ENCODE data around the gene ASTN2. TPM values are rescaled to one million over a fixed set of nuclear protein-coding genes. Genes with fewer than 3 reads are reported as not detected.

The ASTN2 gene
- total and polyA plus RNA-seq, 12 donors = 1.9 to 11.1 (median 4.0) TPM

- ATAC-seq = no peak
- no peak for TF ChIP-seq CTCF (IDR thresholded peaks at IDR 0.05)
- DNase-seq = no peak
- H3K9me3 ChIP-seq = peaks cover 0 to 6% (median 0%) of the 10 kb centered on the region in 11 donors
- H3K36me3 ChIP-seq = no peaks in the 10 kb centered on the region
- H3K4me3 ChIP-seq = no peak overlapping the region
- intact Hi-C loops (cut with DNase I) = loop anchor here in 1 of 10 donors (10.0 kb wide), 1 partner anchor 63 kb away; no protein-coding TSS in a partner anchor
- peaks cover 0 to 5% (median 0%) of the 10 kb centered on the region in 9 donors for H3K4me1 ChIP-seq
- H3K27me3 ChIP-seq = no peaks in the 10 kb centered on the region
- no peak overlapping the region for H3K27ac ChIP-seq
These were observed 873.5 kb downstream of the ASTN2 start for GRCh38 chr9:116541402-116541801.

DNA sequence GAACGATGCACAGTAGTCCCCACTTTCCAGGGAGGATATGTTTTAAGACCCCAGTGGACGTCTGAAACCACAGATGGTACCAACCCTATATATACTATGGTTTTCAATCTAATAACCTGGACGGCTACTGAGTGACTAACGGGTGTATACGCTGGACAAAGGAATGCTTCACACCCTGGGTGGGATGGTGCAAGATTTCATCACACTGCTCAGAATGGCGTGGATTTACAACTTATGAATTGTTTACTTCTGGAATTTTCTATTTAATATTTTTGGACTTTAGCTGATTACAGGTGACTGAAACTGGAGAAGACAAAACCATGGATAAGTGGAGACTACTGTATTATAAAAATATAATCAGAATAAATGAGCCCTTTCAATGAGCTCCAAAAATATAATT is 875.3 kb downstream of the ASTN2 start:
- Histone ChIP-seq H3K36me3 (no peaks in the 10 kb centered on the region), H3K27ac (no peak overlapping the region), H3K27me3 (no peaks in the 10 kb centered on the region), H3K4me3 (no peak overlapping the region), H3K9me3 (peaks cover 0 to 12% (median 0%) of the 10 kb centered on the region in 11 donors), H3K4me1 (peaks cover 0 to 5% (median 0%) of the 10 kb centered on the region in 9 donors)
- 88 to 89% methylated on average over 6 of the region's 6 CpGs for WGBS, 2 donors
- DNase-seq (no peak), ATAC-seq (no peak)
- intact Hi-C loops (cut with DNase I) = no loop called here
- no peak for TF ChIP-seq CTCF (IDR thresholded peaks at IDR 0.05)

- WGBS, 2 donors = 79 to 80% methylated on average over 1 of the region's 1 CpG
- peaks cover 0 to 17% (median 2%) of the 10 kb centered on the region in 11 donors for H3K9me3 ChIP-seq
These were observed 889.2 kb downstream of the ASTN2 start for GRCh38 chr9:116525611-116526010.

GRCh38 chr9:116524778-116525470 is 889.9 kb downstream of the ASTN2 start:
- H3K27me3 ChIP-seq = no peaks in the 10 kb centered on the region
- H3K36me3 ChIP-seq = no peaks in the 10 kb centered on the region
- intact Hi-C loops (cut with DNase I) = no loop called here
- H3K27ac ChIP-seq = no peak overlapping the region
- 90 to 92% methylated on average over 3 of the region's 3 CpGs for WGBS, 2 donors
- peaks cover 0 to 23% (median 6%) of the 10 kb centered on the region in 11 donors for H3K9me3 ChIP-seq
- no peaks in the 10 kb centered on the region for H3K4me1 ChIP-seq
- ATAC-seq (no peak), DNase-seq (no peak)
- no peak overlapping the region for H3K4me3 ChIP-seq
- no peak for TF ChIP-seq CTCF (IDR thresholded peaks at IDR 0.05)

More at GRCh38 chr9:116525611-116526010, 889.2 kb downstream of the ASTN2 start:
- ATAC-seq (no peak), DNase-seq (no peak)
- Histone ChIP-seq H3K27ac (no peak overlapping the region), H3K27me3 (no peaks in the 10 kb centered on the region), H3K4me3 (no peak overlapping the region), H3K4me1 (no peaks in the 10 kb centered on the region), H3K36me3 (no peaks in the 10 kb centered on the region)
- no peak for TF ChIP-seq CTCF (IDR thresholded peaks at IDR 0.05)
- intact Hi-C loops (cut with DNase I) = no loop called here
